OCI-LY1 (cell line): ENCODE measurements around the gene UROC1.

Experiments
- EZH2 ChIP-seq: fragments of 200-600 bp; sonication (generic), shearing (Covaris generic); IDR thresholded peaks from 2 replicates; pipeline ENCODE4 v1.8.0; 2017; ENCODE audit warnings: borderline replicate concordance, mixed run types, mild to moderate bottlenecking, antibody characterized with exemption, low read length, moderate library complexity, mixed read lengths
- TF ChIP-seq, protein P1 (sequence below): fragments of 200-600 bp; sonication (generic), shearing (Covaris generic); IDR thresholded peaks from 2 replicates; pipeline ENCODE4 v1.5.1; 2017; ENCODE audit warnings: mild to moderate bottlenecking, antibody characterized with exemption, low read length, moderate library complexity, mixed read lengths

DNA sequence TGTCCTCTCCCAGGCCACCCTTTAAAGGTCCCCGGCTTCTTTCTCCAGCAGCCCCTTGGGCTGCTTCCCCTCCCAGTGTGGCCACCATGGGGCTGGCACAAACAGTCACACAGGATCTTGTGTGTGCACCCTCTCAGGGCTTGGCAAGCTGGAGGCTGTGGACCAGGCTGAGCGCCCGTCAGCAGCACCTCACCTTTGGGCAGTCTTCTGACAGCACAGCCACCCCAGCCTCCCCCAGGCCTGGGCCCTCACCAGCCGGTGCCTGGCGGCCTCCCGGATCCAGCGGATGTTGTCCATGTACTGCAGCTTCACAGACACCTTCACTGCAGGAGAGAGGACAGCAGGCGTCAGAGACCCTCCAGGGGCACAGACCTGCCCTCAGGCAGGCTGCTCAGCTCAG, 21.8 kb downstream of the UROC1 start:
- TF ChIP-seq EZH2, result no peak
- TF ChIP-seq, protein P1, sequence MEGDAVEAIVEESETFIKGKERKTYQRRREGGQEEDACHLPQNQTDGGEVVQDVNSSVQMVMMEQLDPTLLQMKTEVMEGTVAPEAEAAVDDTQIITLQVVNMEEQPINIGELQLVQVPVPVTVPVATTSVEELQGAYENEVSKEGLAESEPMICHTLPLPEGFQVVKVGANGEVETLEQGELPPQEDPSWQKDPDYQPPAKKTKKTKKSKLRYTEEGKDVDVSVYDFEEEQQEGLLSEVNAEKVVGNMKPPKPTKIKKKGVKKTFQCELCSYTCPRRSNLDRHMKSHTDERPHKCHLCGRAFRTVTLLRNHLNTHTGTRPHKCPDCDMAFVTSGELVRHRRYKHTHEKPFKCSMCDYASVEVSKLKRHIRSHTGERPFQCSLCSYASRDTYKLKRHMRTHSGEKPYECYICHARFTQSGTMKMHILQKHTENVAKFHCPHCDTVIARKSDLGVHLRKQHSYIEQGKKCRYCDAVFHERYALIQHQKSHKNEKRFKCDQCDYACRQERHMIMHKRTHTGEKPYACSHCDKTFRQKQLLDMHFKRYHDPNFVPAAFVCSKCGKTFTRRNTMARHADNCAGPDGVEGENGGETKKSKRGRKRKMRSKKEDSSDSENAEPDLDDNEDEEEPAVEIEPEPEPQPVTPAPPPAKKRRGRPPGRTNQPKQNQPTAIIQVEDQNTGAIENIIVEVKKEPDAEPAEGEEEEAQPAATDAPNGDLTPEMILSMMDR, result no peak
